GM12878 (cell line): ENCODE results near the gene CHAD. TPM values are rescaled to one million over a fixed set of nuclear protein-coding genes. Genes with fewer than 3 reads are reported as not detected.

Experiments used
- ATF2 ChIP-seq: IDR thresholded peaks from 2 replicates; pipeline ENCODE4 v1.6.1; 2012; ENCODE audit warnings: low read length, inconsistent platforms
- BRCA1 ChIP-seq: IDR thresholded peaks from 2 replicates; pipeline ENCODE4 v1.6.1; 2011; ENCODE audit warnings: low read depth, low read length, improper control_type of control experiment
- CHD2 ChIP-seq: IDR thresholded peaks from 2 replicates; pipeline ENCODE4 v1.6.1; 2011; ENCODE audit warnings: low read depth, low read length, improper control_type of control experiment, borderline replicate concordance
- ETV6 ChIP-seq, 2 experiments: fragments of 450-650 bp in 1 of 2; IDR thresholded peaks in 1 of 2; conservative IDR thresholded peaks in 1 of 2; 2 replicates each; pipeline ENCODE4 v1.6.1; 2014; ENCODE audit warnings: antibody characterized with exemption in 1 of 2, borderline replicate concordance in 1 of 2, low read depth in 1 of 2, mild to moderate bottlenecking in 1 of 2, moderate library complexity in 1 of 2
- HSF1 ChIP-seq: fragments of 150-350 bp; IDR thresholded peaks from 2 replicates; pipeline ENCODE4 v1.6.1; 2014; ENCODE audit warnings: mild to moderate bottlenecking, low read depth, low read length
- IKZF1 ChIP-seq: fragments of 450-650 bp; conservative IDR thresholded peaks from 2 replicates; pipeline ENCODE4 v1.6.1; 2017; ENCODE audit warnings: antibody characterized with exemption, mild to moderate bottlenecking
- IKZF2 ChIP-seq, 2 experiments: fragments of 450-650 bp; IDR thresholded peaks; 2 replicates each; pipeline ENCODE4 v1.6.1; 2017; ENCODE audit warnings: mild to moderate bottlenecking in 2 of 2, moderate library complexity in 2 of 2
- JUNB ChIP-seq: IDR thresholded peaks from 2 replicates; pipeline ENCODE4 v1.6.1; 2016; ENCODE audit warnings: antibody characterized with exemption, mild to moderate bottlenecking
- MTA3 ChIP-seq: IDR thresholded peaks from 2 replicates; pipeline ENCODE4 v1.6.1; 2012; ENCODE audit warnings: low read length, inconsistent platforms, borderline replicate concordance
- NFXL1 ChIP-seq: fragments of 450-650 bp; IDR thresholded peaks from 2 replicates; pipeline ENCODE4 v1.6.1; 2017; ENCODE audit warnings: antibody characterized with exemption, mild to moderate bottlenecking, borderline replicate concordance
- PBX3 ChIP-seq: IDR thresholded peaks from 2 replicates; pipeline ENCODE4 v1.6.1; 2011; ENCODE audit warnings: mild to moderate bottlenecking, low read depth, low read length, moderate library complexity; ENCODE audit not compliant: insufficient replicate concordance
- PML ChIP-seq: IDR thresholded peaks from 2 replicates; pipeline ENCODE4 v1.6.1; 2012; ENCODE audit warnings: low read length, inconsistent platforms
- POU2F2 ChIP-seq: IDR thresholded peaks from 3 replicates; pipeline ENCODE4 v1.6.1; 2011; ENCODE audit warnings: low read depth, mild to moderate bottlenecking, low read length, borderline replicate concordance
- SIX5 ChIP-seq: IDR thresholded peaks from 2 replicates; pipeline ENCODE4 v1.6.1; 2011; ENCODE audit warnings: mild to moderate bottlenecking, low read depth, low read length, moderate library complexity; ENCODE audit not compliant: severe bottlenecking
- SMAD1 ChIP-seq: fragments of 450-650 bp; IDR thresholded peaks from 2 replicates; pipeline ENCODE4 v1.6.1; 2018; ENCODE audit warnings: mild to moderate bottlenecking, low read depth; ENCODE audit not compliant: partially characterized antibody
- SMC3 ChIP-seq: IDR thresholded peaks from 2 replicates; pipeline ENCODE4 v1.6.1; 2011; ENCODE audit warnings: low read length, improper control_type of control experiment, borderline replicate concordance
- TBL1XR1 ChIP-seq: IDR thresholded peaks from 2 replicates; pipeline ENCODE4 v1.6.1; 2012; ENCODE audit warnings: low read depth, low read length, improper control_type of control experiment
- TCF3 ChIP-seq: IDR thresholded peaks from 2 replicates; pipeline ENCODE4 v1.6.1; 2012; ENCODE audit warnings: low read depth, mild to moderate bottlenecking, low read length, borderline replicate concordance; ENCODE audit not compliant: insufficient read depth
- polyA plus RNA-seq, 11 experiments: library from polyadenylated mRNA; depleted of rRNA in 4 of 11; unstranded in 6 of 11; stranded (reverse) in 5 of 11; fragments of >200 nt; fragmentation: Nextera tagmentation in 4 of 11; fragmentation: Illumina TruSeq in 1 of 11; extraction: Ambion mirVana in 4 of 11; extraction: Trizol in 1 of 11; gene quantifications; 1 replicate in 1 of 11; 2 replicates in 10 of 11; pipeline versions ENCODE4 v1.2.1 to v1.2.3, GENCODE V29; 2011 to 2016; ENCODE audit warnings: inconsistent platforms in 2 of 11, missing spikeins in 2 of 11, low read depth in 1 of 11
- total RNA-seq, 4 experiments: library from RNA; depleted of rRNA in 3 of 4; stranded (reverse); fragments of >200 nt in 3 of 4; fragmentation: Illumina TruSeq in 1 of 4; extraction: Trizol in 1 of 4; gene quantifications; 2 replicates each; pipeline versions ENCODE4 v1.2.1 to v1.2.3, GENCODE V29; 2013 to 2021
- TF ChIP-seq, protein P1 (sequence below), 3 experiments: IDR thresholded peaks in 2 of 3; conservative IDR thresholded peaks in 1 of 3; 2 replicates each; pipeline ENCODE4 v1.5.1; 2011; ENCODE audit warnings: low read depth in 3 of 3, low read length in 3 of 3, mild to moderate bottlenecking in 3 of 3, control low read depth in 2 of 3, moderate library complexity in 2 of 3, inconsistent platforms in 1 of 3, mixed read lengths in 1 of 3; ENCODE audit not compliant: control insufficient read depth in 2 of 3, insufficient read depth in 1 of 3; ENCODE audit errors: extremely low read depth in 1 of 3
- TF ChIP-seq, protein P2 (sequence below): IDR thresholded peaks from 2 replicates; pipeline ENCODE4 v1.6.1; 2011; ENCODE audit warnings: borderline replicate concordance, low read depth, mild to moderate bottlenecking, moderate library complexity, mixed read lengths, low read length; ENCODE audit not compliant: insufficient read depth; ENCODE audit errors: extremely low read length
- TF ChIP-seq, protein P3 (sequence below): fragments of 450-650 bp; conservative IDR thresholded peaks from 2 replicates; pipeline ENCODE4 v1.6.1; 2017; ENCODE audit warnings: mild to moderate bottlenecking, moderate library complexity

Gene CHAD
- total and polyA plus RNA-seq, 10 of the 15 experiments (the other 5 are each of a cell fraction or from before 2014, with no cell fraction given) = 0.06 TPM; not detected in 9

DNA sequence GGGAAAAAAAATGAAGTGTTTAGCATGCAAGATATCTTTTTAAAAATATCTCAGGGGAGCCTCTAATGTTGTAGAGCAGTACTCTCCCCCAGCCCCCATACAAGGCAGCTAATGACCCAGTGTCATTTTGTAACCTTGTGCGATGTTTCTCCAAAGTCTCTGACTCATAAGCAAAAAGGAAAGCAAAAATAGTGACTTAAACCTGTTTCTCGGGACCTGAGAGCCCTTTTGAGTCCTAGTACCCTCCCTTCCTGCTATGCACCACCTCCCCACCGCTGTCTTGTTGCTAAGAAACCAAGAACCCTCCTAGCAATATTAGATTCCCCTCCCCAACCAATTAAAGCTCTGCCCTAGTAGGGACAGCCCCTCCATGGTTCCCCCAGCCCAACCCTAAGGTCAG is 42.4 kb upstream of the CHAD start (continued):
- TF ChIP-seq, protein P1, sequence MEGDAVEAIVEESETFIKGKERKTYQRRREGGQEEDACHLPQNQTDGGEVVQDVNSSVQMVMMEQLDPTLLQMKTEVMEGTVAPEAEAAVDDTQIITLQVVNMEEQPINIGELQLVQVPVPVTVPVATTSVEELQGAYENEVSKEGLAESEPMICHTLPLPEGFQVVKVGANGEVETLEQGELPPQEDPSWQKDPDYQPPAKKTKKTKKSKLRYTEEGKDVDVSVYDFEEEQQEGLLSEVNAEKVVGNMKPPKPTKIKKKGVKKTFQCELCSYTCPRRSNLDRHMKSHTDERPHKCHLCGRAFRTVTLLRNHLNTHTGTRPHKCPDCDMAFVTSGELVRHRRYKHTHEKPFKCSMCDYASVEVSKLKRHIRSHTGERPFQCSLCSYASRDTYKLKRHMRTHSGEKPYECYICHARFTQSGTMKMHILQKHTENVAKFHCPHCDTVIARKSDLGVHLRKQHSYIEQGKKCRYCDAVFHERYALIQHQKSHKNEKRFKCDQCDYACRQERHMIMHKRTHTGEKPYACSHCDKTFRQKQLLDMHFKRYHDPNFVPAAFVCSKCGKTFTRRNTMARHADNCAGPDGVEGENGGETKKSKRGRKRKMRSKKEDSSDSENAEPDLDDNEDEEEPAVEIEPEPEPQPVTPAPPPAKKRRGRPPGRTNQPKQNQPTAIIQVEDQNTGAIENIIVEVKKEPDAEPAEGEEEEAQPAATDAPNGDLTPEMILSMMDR (IDR thresholded peaks at IDR 0.05 in 2 of 3, conservative IDR thresholded peaks at IDR 0.05 in 1 of 3; ENCODE audit: control insufficient read depth in 2 of 3, extremely low read depth in 1 of 3, insufficient read depth in 1 of 3, low read depth in 3 of 3, low read length in 3 of 3) = no peak
- no peak for TF ChIP-seq BRCA1
- TF ChIP-seq TBL1XR1 = 0 out of 2 replicates have a peak, but pooled peaks have one; percentile 41
- no peak for TF ChIP-seq SMC3
- TF ChIP-seq NFXL1 = no peak
- TF ChIP-seq HSF1 = no peak
- TF ChIP-seq SIX5 = no peak
- TF ChIP-seq, protein P2, sequence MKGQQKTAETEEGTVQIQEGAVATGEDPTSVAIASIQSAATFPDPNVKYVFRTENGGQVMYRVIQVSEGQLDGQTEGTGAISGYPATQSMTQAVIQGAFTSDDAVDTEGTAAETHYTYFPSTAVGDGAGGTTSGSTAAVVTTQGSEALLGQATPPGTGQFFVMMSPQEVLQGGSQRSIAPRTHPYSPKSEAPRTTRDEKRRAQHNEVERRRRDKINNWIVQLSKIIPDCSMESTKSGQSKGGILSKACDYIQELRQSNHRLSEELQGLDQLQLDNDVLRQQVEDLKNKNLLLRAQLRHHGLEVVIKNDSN = no peak
- peak; percentile 38; the same call in 1 of the 2 replicates for TF ChIP-seq IKZF1
- peak; percentile 84 for TF ChIP-seq JUNB
- TF ChIP-seq SMAD1 = no peak
- TF ChIP-seq ATF2 = peak; percentile 40; the same call in 1 of the 2 replicates
- TF ChIP-seq IKZF2 (IDR thresholded peaks at IDR 0.05) = peak; percentile 49 to 61
- no peak for TF ChIP-seq PBX3
- TF ChIP-seq ETV6 (conservative IDR thresholded peaks at IDR 0.05 in 1 of 2, IDR thresholded peaks at IDR 0.05 in 1 of 2; ENCODE audit: borderline replicate concordance in 1 of 2, low read depth in 1 of 2) = peak in 1 of 2 experiments; percentile 50; a peak in 1 of 4 replicates
- TF ChIP-seq POU2F2 = 0 out of 3 replicates have a peak, but pooled peaks have one; percentile 32
- TF ChIP-seq PML = no peak
- TF ChIP-seq TCF3 = no peak
- 0 out of 2 replicates have a peak, but pooled peaks have one; percentile 12 for TF ChIP-seq CHD2
- no peak for TF ChIP-seq MTA3
- TF ChIP-seq, protein P3, sequence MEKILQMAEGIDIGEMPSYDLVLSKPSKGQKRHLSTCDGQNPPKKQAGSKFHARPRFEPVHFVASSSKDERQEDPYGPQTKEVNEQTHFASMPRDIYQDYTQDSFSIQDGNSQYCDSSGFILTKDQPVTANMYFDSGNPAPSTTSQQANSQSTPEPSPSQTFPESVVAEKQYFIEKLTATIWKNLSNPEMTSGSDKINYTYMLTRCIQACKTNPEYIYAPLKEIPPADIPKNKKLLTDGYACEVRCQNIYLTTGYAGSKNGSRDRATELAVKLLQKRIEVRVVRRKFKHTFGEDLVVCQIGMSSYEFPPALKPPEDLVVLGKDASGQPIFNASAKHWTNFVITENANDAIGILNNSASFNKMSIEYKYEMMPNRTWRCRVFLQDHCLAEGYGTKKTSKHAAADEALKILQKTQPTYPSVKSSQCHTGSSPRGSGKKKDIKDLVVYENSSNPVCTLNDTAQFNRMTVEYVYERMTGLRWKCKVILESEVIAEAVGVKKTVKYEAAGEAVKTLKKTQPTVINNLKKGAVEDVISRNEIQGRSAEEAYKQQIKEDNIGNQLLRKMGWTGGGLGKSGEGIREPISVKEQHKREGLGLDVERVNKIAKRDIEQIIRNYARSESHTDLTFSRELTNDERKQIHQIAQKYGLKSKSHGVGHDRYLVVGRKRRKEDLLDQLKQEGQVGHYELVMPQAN = no peak
